SKM-1 (cell line): Measurements from ENCODE around the gene TTC33.
A peak's percentile ranks its signal among the peaks of the same experiment; 100 is the strongest.

Source experiments
- DNase-seq: peaks from one replicate; lab custom pipeline; 2025; ENCODE audit not compliant: unreplicated experiment; lab: John Stamatoyannopoulos, UW

TTC33 gene

DNA sequence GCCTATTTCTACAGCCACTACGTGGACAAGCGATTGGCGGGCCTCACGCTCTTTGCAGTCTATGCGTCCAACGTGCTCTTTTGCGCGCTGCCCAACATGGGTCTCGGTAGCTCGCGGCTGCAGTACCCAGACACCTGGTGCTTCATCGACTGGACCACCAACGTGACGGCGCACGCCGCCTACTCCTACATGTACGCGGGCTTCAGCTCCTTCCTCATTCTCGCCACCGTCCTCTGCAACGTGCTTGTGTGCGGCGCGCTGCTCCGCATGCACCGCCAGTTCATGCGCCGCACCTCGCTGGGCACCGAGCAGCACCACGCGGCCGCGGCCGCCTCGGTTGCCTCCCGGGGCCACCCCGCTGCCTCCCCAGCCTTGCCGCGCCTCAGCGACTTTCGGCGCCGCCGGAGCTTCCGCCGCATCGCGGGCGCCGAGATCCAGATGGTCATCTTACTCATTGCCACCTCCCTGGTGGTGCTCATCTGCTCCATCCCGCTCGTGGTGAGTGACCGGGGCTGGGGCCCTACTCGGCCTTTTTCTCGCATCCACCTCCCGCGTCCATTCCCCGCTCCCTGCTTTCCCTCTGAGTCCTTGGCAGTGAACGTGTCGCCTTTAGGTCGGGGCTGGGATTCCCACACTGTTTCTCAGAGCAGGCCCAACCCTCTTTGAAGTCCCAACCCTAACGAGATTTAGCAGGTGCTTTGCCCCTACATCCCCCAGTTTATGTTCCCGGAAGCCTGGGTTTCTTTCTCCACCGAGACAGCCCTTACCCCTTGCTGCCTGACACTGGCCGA, 74.2 kb downstream of the TTC33 start:
- peak; percentile 43 for DNase-seq

DNA sequence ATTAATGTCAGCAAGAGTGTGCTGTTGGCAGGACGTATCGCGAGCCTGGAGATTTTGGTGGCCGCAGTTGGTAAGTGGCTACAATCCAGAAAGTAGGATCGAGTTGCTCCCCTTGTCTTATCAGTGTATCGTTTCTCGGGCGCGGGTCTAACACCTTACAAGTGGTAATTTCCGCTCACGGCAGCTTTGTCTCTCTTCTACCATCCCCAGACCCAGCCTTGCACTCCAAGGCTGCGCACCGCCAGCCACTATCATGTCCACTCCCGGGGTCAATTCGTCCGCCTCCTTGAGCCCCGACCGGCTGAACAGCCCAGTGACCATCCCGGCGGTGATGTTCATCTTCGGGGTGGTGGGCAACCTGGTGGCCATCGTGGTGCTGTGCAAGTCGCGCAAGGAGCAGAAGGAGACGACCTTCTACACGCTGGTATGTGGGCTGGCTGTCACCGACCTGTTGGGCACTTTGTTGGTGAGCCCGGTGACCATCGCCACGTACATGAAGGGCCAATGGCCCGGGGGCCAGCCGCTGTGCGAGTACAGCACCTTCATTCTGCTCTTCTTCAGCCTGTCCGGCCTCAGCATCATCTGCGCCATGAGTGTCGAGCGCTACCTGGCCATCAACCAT, 74.9 kb downstream of the TTC33 start:
- no peak for DNase-seq

DNA sequence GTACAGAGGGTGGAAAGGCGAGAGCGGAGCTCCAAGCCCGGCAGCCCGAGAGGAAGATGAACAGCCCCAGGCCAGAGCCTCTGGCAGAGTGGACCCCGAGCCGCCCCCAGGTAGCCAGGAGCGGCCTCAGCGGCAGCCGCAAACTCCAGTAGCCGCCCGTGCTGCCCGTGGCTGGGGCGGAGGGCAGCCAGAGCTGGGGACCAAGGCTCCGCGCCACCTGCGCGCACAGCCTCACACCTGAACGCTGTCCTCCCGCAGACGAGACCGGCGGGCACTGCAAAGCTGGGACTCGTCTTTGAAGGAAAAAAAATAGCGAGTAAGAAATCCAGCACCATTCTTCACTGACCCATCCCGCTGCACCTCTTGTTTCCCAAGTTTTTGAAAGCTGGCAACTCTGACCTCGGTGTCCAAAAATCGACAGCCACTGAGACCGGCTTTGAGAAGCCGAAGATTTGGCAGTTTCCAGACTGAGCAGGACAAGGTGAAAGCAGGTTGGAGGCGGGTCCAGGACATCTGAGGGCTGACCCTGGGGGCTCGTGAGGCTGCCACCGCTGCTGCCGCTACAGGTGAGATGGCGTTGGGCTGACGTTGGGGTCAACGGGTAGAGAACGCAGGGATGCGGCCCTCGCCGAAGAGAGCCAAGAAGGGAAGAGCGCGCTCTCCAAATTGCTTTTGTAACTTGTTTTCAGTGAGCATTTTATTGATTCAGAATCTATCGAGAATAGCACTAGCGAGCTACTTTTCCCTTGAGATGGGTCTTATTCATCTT, 75.7 kb downstream of the TTC33 start, which contains the start of gene PTGER4:
Gene PTGER4 (plus strand): TSS at position 3 of the 769 bp plus-strand sequence. CDS start 1,079 bp downstream, outside the sequence.
- no peak for DNase-seq

DNA sequence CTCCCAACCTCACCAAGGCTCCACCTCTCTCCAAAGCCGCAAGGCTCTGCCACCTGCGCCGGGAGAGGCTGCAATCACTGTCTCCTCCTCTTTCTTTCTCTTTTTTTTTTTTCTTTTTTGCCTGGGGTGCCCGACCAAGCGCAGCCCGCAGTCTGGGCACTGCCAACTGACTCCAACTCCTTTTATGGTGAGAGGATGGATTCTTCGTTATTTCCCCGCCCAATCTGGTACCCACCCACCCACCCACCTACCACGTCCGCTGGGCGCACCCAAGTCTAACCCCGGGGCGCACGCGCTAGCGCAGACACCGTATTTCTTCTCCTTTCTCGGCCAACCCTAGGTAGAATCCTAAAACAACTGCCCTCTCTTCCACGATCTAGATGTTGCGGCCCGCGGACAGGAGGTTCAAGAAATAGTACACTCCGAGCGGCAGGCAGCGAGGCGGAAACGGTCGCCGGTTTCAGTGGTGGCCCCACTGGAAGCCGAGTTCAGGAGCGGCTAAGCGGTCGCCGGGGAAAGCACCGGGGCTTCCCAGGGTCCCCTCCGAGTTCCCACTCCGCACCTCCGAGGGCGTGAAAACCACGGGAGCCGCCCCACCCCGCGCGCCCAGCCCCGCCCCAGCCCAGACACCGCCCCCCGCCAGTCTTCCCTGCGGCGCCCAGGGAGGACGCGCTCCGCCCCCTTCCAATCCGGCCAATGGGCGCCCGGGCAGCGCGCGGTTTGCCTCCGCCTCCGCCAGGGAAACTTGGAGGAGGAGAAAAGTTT, 76.4 kb downstream of the TTC33 start:
- peak; percentile 75 for DNase-seq

DNA sequence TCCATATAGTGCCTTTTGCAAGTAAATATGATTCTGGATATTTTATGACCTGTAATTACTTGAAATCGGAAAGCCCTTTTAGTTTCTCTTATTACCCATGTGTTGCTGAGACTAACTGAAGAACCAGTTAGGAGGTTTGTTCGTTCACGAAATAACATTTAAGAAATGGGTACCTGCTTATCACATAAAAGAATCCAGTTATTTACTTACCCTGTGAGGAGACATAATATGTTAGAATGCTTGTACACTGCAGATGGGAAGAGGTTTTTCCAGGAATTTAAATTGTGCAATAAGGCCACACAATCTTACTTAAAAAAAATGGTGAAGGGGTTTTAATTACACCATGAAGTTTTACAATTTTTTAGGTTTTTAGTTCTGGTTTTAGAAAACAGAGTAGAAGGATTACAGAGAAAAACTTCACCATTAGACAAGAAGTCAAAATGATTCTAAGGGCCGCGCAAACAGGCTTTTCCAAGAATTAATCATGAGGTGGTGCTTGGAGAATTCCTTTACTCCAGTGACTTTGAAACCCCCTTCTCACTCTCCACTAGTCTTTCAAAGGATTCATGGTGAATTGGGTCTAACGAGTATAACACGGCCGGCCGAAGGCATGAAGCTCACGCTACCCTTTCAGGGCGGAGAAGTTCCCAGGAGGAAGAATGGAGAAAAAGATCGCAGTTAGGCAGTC, 77.2 kb downstream of the TTC33 start:
- no peak for DNase-seq

DNA sequence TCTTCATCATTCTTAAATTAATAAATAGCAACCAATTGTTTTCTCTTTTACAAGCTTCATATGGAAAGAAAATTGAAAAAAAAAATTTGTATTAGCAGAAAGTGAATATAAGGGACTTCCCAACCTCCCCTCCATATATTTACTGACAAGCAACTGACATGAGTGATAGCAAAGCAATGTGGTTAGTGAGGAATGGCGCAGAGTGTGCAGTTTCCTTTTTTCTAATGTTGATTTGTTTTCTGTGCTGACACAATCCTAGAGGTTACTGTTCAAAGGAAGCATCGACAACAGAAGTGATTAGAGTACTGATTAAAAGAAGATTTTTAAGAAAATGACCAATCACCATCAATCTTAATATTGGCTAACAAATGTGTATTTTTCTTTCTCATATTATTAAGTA, 77.7 kb downstream of the TTC33 start:
- no peak for DNase-seq

DNA sequence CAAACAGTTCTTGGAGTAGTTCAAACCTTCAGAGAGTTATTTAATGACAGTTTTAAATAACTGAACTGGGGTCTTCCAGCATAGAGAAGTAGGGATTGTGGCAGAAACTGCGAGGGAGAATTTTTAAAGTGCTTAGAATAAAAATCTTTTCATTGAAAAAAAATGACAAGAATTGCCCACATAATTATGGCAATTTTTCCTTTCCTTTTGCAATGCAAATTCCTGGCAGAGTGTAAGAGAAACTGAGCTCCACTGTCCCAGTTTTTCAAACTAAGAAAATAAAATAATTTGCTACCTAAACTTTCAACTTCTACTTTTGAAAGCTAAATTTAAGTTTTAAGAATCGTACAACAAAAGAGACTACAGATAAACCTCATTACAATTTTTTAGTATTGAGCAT, 78.3 kb downstream of the TTC33 start:
- no peak for DNase-seq

DNA sequence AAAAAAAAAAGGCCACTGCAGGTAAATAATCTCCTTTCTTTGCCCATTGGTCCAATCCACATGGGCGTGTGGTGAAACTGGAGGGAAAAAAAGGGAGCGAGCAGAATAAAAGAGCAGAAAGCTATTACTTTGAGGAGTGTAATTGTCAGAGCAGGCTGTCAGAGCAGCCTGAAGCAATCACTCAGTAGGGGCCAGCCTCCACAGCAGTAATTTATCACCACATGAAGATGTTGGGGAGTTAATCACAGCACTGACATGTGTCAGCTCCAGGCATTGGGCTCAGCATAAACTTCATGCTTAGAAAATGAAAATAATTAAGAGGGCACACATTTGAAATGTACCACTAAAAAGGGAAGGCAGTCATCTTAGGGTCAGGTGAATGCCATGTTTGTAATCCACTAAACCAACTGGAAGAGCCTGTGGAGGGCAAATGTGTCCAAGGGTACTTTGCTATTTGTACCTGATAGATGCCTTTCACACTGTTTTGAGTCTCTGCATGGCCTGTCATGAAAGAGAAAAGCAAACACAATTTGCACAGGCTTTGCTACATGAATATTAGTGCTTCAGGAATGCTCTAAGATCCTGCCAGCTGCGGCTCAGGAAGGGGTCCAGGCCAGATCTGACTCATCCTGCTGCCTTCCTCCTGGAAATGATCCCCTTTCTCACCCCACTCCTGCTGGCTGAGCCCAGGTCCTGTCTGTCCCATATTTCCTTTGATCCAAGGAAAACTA, 79.0 kb downstream of the TTC33 start:
- DNase-seq: no peak

DNA sequence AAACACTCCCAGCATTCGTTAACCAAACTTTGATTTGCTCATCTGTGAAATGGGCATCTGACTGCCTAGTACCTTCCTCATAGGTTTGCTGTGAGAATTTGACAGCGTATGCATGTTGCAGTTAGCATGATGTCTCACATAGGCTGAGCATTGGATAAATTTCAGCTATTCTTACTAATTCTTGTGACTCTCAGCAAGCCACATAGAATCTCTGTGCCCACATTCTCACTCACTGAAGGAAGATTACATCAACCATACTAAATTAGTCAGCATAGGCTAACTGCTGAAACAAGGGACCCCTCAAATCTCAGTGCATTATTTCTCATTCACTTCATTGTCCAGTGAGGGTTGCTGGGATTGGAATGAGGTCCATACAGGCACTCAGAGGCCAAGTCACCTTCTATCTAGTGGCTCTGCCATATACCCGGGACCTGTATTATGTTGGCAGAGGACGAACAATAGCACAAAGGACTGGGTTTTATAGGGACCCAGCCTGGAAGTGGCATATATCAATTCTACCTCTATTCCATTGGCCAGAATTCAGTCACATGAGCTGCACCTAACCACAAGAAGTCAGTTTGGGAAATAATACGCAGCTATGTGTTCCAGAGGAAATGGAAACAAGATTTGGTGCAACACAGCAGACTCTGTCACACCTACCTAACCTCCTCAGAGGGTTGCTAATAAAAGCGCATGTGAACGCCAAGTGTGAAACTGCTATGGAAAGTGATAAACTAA, 80.2 kb downstream of the TTC33 start:
- DNase-seq: no peak

DNA sequence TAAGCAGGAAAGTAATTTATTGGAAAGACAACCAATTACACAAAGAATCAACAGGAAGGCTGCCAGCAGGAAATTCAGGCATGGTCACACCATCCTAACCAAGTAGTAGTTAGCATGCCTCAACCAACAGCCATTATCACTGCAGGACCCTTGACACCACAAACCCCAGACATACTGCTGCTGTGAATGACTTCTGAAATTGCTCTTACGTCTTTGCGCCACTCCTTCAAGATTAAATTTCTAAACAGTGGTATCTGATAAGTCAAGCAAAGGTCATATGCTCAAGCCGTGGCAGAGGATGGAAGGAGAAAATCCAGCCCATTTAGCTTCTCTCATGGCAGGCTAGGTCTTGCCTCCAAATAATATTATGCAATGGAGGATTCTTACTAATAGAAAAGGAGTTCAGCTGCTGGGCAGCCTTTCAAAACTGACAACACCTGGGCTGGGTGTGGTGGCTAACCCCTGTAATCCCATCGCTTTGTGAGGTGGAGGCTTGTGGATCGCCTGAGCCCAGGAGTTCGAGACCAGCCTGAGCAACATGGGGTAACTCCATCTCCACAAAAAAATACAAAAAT, 81.0 kb downstream of the TTC33 start:
- no peak for DNase-seq

DNA sequence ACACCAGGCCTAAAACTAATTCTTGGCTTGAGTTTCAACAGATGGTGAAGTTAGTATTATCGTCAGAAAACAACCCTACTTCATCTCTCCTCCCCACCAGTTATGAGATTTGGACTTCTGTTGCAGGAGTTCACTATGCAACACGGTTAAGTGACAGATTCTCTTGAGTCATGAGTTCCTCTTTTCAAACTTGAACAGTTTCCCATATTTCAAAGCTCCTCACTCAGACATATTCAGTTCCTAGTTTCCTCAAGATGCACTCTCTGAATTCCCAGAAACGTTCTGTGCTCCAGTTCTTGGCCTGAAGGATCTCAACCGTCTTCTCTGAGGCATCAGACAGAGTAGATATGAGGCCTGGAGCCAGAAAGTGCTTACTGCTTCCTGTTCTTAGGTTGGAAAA, 83.3 kb downstream of the TTC33 start:
- peak; percentile 78 for DNase-seq

DNA sequence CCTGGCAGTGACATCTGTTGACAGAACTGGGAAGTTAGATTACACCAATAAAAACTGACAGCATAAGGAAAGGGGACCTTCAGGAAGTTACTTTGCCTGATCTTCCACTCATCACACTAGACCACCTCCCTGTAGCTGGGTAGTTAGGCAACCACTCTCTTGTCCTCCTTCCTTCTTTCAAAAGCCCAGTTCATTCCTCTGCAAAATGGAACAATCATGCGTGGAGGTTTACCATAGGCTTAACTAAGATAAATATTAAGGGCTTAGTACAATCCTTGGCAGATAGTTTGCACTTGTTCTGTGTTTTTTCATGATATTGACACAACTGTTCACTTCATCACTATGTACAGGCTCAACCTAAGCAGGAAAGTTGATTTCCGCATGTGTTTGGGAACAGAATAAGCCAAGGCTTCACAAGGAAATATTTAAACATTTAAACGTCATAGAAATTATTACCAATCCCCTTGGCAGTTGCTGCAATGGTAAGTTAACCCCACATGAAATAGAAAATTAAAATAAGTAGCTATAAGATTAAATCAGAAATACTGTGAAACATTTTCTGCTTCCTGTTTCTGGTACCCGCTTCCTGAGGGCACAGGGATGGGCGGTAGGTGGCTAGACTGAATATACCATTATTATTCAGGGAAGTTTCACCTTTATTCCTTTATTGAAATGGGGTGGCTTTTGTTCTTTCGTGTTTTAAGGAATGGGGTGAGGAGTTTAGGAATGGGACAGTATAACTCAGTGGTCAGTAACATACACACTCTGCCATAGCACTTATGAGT, 86.0 kb downstream of the TTC33 start:
- DNase-seq: peak; percentile 56

DNA sequence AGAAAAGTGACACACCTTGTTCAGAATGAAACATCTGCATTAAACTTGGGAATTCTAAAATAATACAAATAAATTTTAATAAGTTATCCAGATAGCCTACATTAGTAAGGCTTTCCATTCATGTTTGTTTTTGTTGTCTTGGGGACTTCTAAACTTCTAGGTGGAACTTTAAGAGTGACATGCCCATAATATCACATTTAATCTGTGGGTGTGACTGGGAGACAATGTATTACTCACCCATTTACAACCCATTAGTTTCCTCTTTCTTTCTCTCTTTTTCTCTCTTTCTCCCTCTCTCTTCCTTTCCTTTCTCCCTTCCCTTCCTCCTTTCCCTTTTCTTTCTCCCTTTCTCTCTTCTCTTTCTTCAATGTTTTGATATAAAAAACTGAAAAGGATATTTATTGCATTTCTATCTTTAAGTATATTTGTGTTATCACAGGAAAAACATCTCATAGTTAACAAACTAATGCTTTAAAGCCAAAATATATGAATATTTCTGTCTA, 88.5 kb downstream of the TTC33 start:
- DNase-seq: no peak

DNA sequence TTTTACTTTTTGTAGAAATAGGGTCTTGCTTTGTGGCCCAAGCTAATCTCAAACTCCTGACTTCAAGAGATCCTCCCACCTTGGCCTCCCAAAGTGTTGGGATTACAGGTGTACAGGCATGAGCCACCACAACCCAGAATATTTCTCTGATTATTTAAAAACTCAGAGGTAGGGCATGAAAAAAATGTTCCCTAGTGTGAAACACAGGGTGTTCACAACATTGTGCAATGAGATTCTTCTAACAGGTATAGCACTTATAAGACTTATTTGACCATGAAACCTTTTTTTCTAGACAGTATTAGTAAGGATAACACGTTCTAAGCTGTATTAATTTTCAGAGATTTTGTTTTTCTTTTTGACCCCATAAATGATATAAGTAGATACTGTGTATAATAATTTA, 89.1 kb downstream of the TTC33 start:
- DNase-seq: no peak

DNA sequence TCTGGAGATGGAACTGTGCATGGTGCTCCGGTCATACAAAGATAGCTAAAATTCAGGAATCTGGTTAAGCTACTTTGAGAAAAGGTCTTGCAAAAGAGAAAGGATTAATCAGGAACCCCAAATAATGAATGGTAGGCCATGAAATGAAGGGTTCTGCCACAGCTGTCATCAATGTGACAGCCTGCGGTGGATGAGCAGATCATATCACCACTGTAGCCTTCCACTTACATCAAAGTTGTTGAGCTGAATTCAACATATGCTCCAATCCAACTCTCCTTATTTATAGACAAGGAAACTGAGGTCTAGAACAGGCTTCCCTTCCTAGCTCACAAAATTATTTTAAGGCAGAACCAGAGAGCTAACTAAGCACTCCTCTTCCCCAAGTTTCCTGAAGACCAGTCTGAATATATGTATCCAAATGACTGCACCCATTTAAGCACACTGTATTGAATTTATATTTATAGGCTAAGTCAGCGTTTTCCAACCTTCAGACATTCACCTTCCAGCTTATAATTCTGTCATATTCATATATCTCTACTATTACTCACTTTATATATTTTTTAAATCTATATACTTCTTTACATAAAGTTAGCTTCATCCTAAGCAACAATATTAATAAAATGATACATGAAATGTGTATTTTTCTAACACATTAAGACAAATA, 90.0 kb downstream of the TTC33 start:
- no peak for DNase-seq

DNA sequence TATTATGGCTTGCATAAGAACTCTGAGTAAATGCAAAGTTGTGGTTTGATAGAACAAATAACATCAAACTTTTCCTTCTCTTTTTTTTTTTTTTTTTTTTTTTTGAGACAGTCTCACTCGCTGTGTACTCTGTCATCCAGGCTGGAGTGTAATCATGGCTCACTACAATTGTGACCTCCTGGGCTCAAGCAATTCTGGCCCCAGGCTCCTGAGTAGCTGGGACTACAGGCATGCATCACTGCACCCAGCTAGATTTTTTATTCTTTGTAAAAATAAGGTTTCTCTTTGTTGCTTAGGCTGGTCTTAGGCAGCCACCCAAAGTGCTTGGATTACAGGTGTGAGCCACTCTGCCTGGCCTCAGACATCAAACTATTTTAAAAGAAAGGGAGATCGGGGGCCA, 95.0 kb downstream of the TTC33 start:
- DNase-seq: no peak

DNA sequence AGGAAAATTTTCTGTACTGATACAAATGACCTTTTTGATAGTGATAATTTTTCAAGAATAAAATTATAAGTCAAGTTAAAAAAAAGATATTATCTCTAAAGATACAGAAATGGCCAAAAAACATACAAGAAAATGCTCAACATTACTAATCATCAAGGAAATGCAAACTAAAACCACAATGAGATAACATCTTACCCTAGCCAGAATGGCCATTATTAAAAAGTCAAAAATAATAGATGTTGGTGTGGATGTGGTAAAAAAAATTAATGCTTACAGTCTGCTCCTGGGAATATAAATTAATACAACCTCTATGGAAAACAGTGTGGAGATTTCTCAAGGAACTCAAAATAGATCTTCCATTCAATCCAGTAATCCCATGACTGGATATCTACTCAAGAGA, 99.0 kb downstream of the TTC33 start:
- DNase-seq: no peak
